Mesendoderm (in vitro differentiated cells): ENCODE measurements around the gene ASB3.
"Not testable (repeated sequence)": the region's sequence is repeated elsewhere in the genome, so short reads cannot be mapped to it uniquely, and the experiment has no call there.

ENCODE experiments used
- DNase-seq: peaks from one replicate; pipeline ENCODE4 v3.0.0; 2013
- H2AK5ac ChIP-seq: 2 replicates; pipeline ENCODE4 v1.6.1; 2013; ENCODE audit warnings: low read length, inconsistent platforms
- H2BK120ac ChIP-seq: 2 replicates; pipeline ENCODE4 v1.6.1; 2013; ENCODE audit warnings: low read depth, mild to moderate bottlenecking, low read length, moderate library complexity, mixed read lengths
- H2BK15ac ChIP-seq: replicated peaks from 2 replicates; pipeline ENCODE4 v1.6.1; 2013; ENCODE audit warnings: low read depth, mild to moderate bottlenecking, moderate library complexity
- H2BK5ac ChIP-seq: 2 replicates; pipeline ENCODE4 v1.6.1; 2013; ENCODE audit warnings: low read length, inconsistent platforms
- H3K18ac ChIP-seq: 2 replicates; pipeline ENCODE4 v1.6.1; 2013; ENCODE audit warnings: mild to moderate bottlenecking, low read length, mixed read lengths
- H3K23ac ChIP-seq: one replicate; pipeline ENCODE4 v1.6.1; 2013; ENCODE audit warnings: low read length
- H3K27ac ChIP-seq: 2 replicates; pipeline ENCODE4 v1.5.1; 2013; ENCODE audit warnings: low read depth, mild to moderate bottlenecking, inconsistent platforms, low read length, moderate library complexity
- H3K27me3 ChIP-seq: 2 replicates; pipeline ENCODE4 v1.6.1; 2013; ENCODE audit warnings: low read length, control low read depth, mild to moderate bottlenecking, inconsistent platforms; ENCODE audit not compliant: insufficient read depth, poor library complexity
- H3K36me3 ChIP-seq: 2 replicates; pipeline ENCODE4 v1.6.1; 2013; ENCODE audit warnings: low read length, inconsistent platforms; ENCODE audit not compliant: control insufficient read depth, insufficient read depth
- H3K4ac ChIP-seq: one replicate; pipeline ENCODE4 v1.6.1; 2013; ENCODE audit warnings: low read depth, mild to moderate bottlenecking, low read length, moderate library complexity
- H3K4me1 ChIP-seq: 2 replicates; pipeline ENCODE4 v1.6.1; 2013; ENCODE audit warnings: low read depth, low read length, inconsistent platforms; ENCODE audit not compliant: control insufficient read depth
- H3K4me2 ChIP-seq: 2 replicates; pipeline ENCODE4 v1.6.1; 2013; ENCODE audit warnings: low read length
- H3K4me3 ChIP-seq: 2 replicates; pipeline ENCODE4 v1.5.1; 2013; ENCODE audit warnings: mild to moderate bottlenecking, low read length
- H3K56ac ChIP-seq: one replicate; pipeline ENCODE4 v1.6.1; 2013; ENCODE audit warnings: low read length
- H3K79me1 ChIP-seq: 2 replicates; pipeline ENCODE4 v1.6.1; 2013; ENCODE audit warnings: low read length, inconsistent platforms
- H3K79me2 ChIP-seq: 2 replicates; pipeline ENCODE4 v1.6.1; 2013; ENCODE audit warnings: mild to moderate bottlenecking, low read length; ENCODE audit not compliant: control insufficient read depth, insufficient read depth
- H3K9ac ChIP-seq: 2 replicates; pipeline ENCODE4 v1.6.1; 2013; ENCODE audit warnings: low read length, inconsistent platforms
- H4K5ac ChIP-seq: one replicate; pipeline ENCODE4 v1.6.1; 2013; ENCODE audit warnings: low read length
- H4K8ac ChIP-seq: one replicate; pipeline ENCODE4 v1.6.1; 2013; ENCODE audit warnings: low read depth, mild to moderate bottlenecking, control low read depth, low read length, moderate library complexity
- WGBS: extraction: QIAGEN DNeasy Blood & Tissue Kit; methylation state at CpG from one replicate; pipeline ENCODE4 v1.1.7; 2013; ENCODE audit warnings: low lambda C conversion rate, missing lambda C conversion rate; ENCODE audit not compliant: insufficient coverage; ENCODE audit errors: extremely low coverage; 5-methylcytosine and 5-hydroxymethylcytosine counted together

The ASB3 gene

DNA sequence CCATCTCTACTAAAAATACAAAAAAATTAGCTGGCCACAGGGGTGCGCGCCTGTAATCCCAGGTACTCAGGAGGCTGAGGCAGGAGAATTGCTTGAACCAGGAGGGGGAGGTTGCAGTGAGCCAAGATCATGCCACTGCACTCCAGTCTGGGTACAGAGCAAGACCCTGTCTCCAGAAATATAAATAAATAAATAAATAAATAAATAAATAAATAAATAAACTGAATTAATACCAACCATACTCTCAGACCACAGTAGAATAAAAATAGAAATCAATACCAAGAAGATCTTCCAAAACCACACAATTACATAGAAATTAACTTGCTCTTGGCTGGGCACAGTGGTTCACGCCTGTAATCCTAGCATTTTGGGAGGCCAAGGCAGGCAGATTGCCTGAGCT lies 65.8 kb downstream of the ASB3 start:
- not testable (repeated sequence) for H3K4ac ChIP-seq, H3K56ac ChIP-seq, H3K79me2 ChIP-seq, H4K5ac ChIP-seq, H3K4me3 ChIP-seq, H3K23ac ChIP-seq, H3K18ac ChIP-seq, H2BK15ac ChIP-seq, DNase-seq, H3K4me2 ChIP-seq, H3K9ac ChIP-seq, H3K36me3 ChIP-seq, H2BK120ac ChIP-seq, H2AK5ac ChIP-seq, H2BK5ac ChIP-seq, H3K27me3 ChIP-seq, H3K27ac ChIP-seq, H3K79me1 ChIP-seq, H4K8ac ChIP-seq, H3K4me1 ChIP-seq
- WGBS: no CpG with 5 or more reads among the region's 3 CpGs

DNA sequence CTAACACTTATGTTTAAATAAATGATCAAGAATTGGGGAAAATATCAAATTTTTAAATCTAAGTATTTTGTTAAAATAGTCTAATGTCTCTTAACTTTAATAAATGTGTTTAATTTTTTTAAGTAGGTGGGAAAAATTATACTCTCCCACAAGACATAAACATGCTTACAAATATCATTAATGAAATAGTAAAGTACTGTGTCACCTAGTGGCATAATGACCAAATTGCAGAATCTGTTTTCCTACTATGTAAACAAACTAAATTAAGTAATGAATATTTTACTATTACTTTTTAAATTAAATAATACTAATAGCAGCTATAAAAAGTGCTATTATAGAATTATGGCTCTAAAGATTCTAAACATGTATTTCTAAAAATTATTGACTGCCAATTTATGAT lies 71.2 kb downstream of the ASB3 start:
- Histone ChIP-seq H3K79me2 (no peaks in the 10 kb centered on the region), H3K79me1 (no peaks in the 10 kb centered on the region), H3K27ac (no peak overlapping the region), H3K4me2 (no peak overlapping the region), H4K8ac (no peak overlapping the region), H3K4ac (no peak overlapping the region), H2BK5ac (no peak overlapping the region), H2AK5ac (no peak overlapping the region), H4K5ac (no peak overlapping the region), H2BK120ac (no peak overlapping the region), H2BK15ac (no peak overlapping the region), H3K4me1 (no peaks in the 10 kb centered on the region), H3K56ac (no peak overlapping the region), H3K4me3 (no peak overlapping the region), H3K9ac (no peak overlapping the region), H3K18ac (no peak overlapping the region), H3K23ac (no peak overlapping the region), H3K36me3 (no peaks in the 10 kb centered on the region), H3K27me3 (no peaks in the 10 kb centered on the region)
- no peak for DNase-seq

GRCh38 chr2:53711271-53711780 lies 75.4 kb downstream of the ASB3 start:
- Histone ChIP-seq H3K9ac (no peak overlapping the region), H3K79me2 (no peaks in the 10 kb centered on the region), H2BK120ac (no peak overlapping the region), H3K4me3 (no peak overlapping the region), H3K18ac (no peak overlapping the region), H4K8ac (no peak overlapping the region), H3K79me1 (no peaks in the 10 kb centered on the region), H2AK5ac (no peak overlapping the region), H2BK15ac (no peak overlapping the region), H3K27ac (no peak overlapping the region), H3K4ac (no peak overlapping the region), H3K4me2 (no peak overlapping the region), H3K36me3 (peaks cover 3% of the 10 kb centered on the region), H3K23ac (no peak overlapping the region), H3K27me3 (no peaks in the 10 kb centered on the region), H3K4me1 (no peaks in the 10 kb centered on the region), H2BK5ac (no peak overlapping the region), H3K56ac (no peak overlapping the region), H4K5ac (no peak overlapping the region)
- no peak for DNase-seq
- WGBS: no CpG with 5 or more reads among the region's 7 CpGs

DNA sequence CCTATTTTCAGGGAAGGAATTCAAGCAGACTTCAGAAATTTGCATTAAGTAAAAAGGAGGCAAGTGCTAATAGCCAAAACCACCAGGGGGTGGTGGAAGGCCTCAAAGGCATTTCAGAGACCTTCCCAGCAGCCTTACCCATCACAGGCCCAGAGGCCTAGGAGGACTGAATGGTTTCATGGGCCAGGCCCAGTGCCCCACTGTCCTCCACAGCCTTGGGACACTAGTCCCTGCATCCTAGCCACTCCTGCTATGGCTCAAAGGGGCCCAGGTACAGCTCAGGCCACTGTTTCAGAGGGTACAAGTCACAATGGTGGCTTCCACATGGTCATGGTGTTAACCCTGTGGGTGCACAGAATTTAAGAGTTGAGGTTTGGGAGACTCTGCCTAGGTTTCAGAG lies 77.8 kb downstream of the ASB3 start:
- Histone ChIP-seq H2BK5ac (no peak overlapping the region), H3K79me2 (no peaks in the 10 kb centered on the region), H3K23ac (no peak overlapping the region), H3K9ac (no peak overlapping the region), H3K27ac (no peak overlapping the region), H2AK5ac (no peak overlapping the region), H2BK15ac (no peak overlapping the region), H3K4ac (no peak overlapping the region), H3K18ac (no peak overlapping the region), H3K27me3 (no peaks in the 10 kb centered on the region), H3K36me3 (peaks cover 3% of the 10 kb centered on the region), H3K4me1 (no peaks in the 10 kb centered on the region), H4K8ac (no peak overlapping the region), H2BK120ac (no peak overlapping the region), H4K5ac (no peak overlapping the region), H3K79me1 (no peaks in the 10 kb centered on the region), H3K4me2 (no peak overlapping the region), H3K4me3 (peak overlapping the region; percentile 7), H3K56ac (no peak overlapping the region)
- DNase-seq: peak; percentile 25

GRCh38 chr2:53701221-53701620 lies 85.5 kb downstream of the ASB3 start:
- Histone ChIP-seq H3K23ac (no peak overlapping the region), H3K79me2 (no peaks in the 10 kb centered on the region), H3K18ac (no peak overlapping the region), H3K27ac (no peak overlapping the region), H3K4me2 (no peak overlapping the region), H3K27me3 (no peaks in the 10 kb centered on the region), H2AK5ac (no peak overlapping the region), H2BK120ac (no peak overlapping the region), H3K4me3 (no peak overlapping the region), H2BK5ac (no peak overlapping the region), H4K5ac (no peak overlapping the region), H2BK15ac (no peak overlapping the region), H3K79me1 (no peaks in the 10 kb centered on the region), H3K36me3 (no peaks in the 10 kb centered on the region), H3K9ac (no peak overlapping the region), H3K4ac (no peak overlapping the region), H3K4me1 (no peaks in the 10 kb centered on the region), H4K8ac (no peak overlapping the region), H3K56ac (no peak overlapping the region)
- no peak for DNase-seq
- no CpG with 5 or more reads among the region's 2 CpGs for WGBS

GRCh38 chr2:53697686-53698085 lies 89.1 kb downstream of the ASB3 start:
- H3K79me2 ChIP-seq: no peaks in the 10 kb centered on the region
- no peak overlapping the region for H3K4ac ChIP-seq
- H3K4me3 ChIP-seq: no peak overlapping the region
- H4K8ac ChIP-seq: no peak overlapping the region
- no peak overlapping the region for H3K23ac ChIP-seq
- H3K79me1 ChIP-seq: no peaks in the 10 kb centered on the region
- H3K27me3 ChIP-seq: no peaks in the 10 kb centered on the region
- no peak overlapping the region for H4K5ac ChIP-seq
- no peaks in the 10 kb centered on the region for H3K36me3 ChIP-seq
- H3K4me1 ChIP-seq: no peaks in the 10 kb centered on the region
- H2AK5ac ChIP-seq: no peak overlapping the region
- no peak overlapping the region for H2BK5ac ChIP-seq
- H3K27ac ChIP-seq: no peak overlapping the region
- no peak overlapping the region for H3K18ac ChIP-seq
- WGBS: no CpG with 5 or more reads among the region's 1 CpG
- H3K4me2 ChIP-seq: no peak overlapping the region
- no peak overlapping the region for H2BK120ac ChIP-seq
- H2BK15ac ChIP-seq: no peak overlapping the region
- no peak overlapping the region for H3K56ac ChIP-seq
- no peak overlapping the region for H3K9ac ChIP-seq
- no peak for DNase-seq
